ENCODE data around the gene PRPF6. TPM values are rescaled to one million over a fixed set of nuclear protein-coding genes. Genes with fewer than 3 reads are reported as not detected.

The PRPF6 gene
- total RNA-seq, 1 donor = 55.4 TPM

GRCh38 chr20:64074184-64074789 is 93.4 kb downstream of the PRPF6 start:
- no peak for DNase-seq (ENCODE audit: low read depth)
- TF ChIP-seq CTCF (IDR thresholded peaks at IDR 0.05; ENCODE audit: insufficient read depth, low read length) = no peak
- no peak overlapping the region for H3K4me3 ChIP-seq (ENCODE audit: low read depth, low read length)

GRCh38 chr20:64074963-64075362 is 94.0 kb downstream of the PRPF6 start:
- no peak overlapping the region for H3K4me3 ChIP-seq (ENCODE audit: low read depth, low read length)
- DNase-seq (ENCODE audit: low read depth) = no peak
- TF ChIP-seq CTCF (IDR thresholded peaks at IDR 0.05; ENCODE audit: insufficient read depth, low read length) = no peak

GRCh38 chr20:64075556-64075955 is 94.6 kb downstream of the PRPF6 start:
- no peak for TF ChIP-seq CTCF (IDR thresholded peaks at IDR 0.05; ENCODE audit: insufficient read depth, low read length)
- H3K4me3 ChIP-seq (ENCODE audit: low read depth, low read length) = no peak overlapping the region
- DNase-seq (ENCODE audit: low read depth) = no peak

- no peak for TF ChIP-seq CTCF (IDR thresholded peaks at IDR 0.05; ENCODE audit: insufficient read depth, low read length)
- DNase-seq (ENCODE audit: low read depth) = no peak
- no peak overlapping the region for H3K4me3 ChIP-seq (ENCODE audit: low read depth, low read length)
Observed at GRCh38 chr20:64076061-64076997, 95.4 kb downstream of the PRPF6 start.

- no peak overlapping the region for H3K4me3 ChIP-seq (ENCODE audit: low read depth, low read length)
- DNase-seq (ENCODE audit: low read depth) = no peak
- no peak for TF ChIP-seq CTCF (IDR thresholded peaks at IDR 0.05; ENCODE audit: insufficient read depth, low read length)
Observed at GRCh38 chr20:64077094-64077493, 96.2 kb downstream of the PRPF6 start.

GRCh38 chr20:64077541-64077875 is 96.6 kb downstream of the PRPF6 start:
- no peak for TF ChIP-seq CTCF (IDR thresholded peaks at IDR 0.05; ENCODE audit: insufficient read depth, low read length)
- no peak for DNase-seq (ENCODE audit: low read depth)
- no peak overlapping the region for H3K4me3 ChIP-seq (ENCODE audit: low read depth, low read length)
